Naive thymus-derived CD8-positive, alpha-beta T cell (primary cell): ENCODE results near the gene GART. TPM values are rescaled to one million over a fixed set of nuclear protein-coding genes. Genes with fewer than 3 reads are reported as not detected.
"Not testable (repeated sequence)": the region's sequence is repeated elsewhere in the genome, so short reads cannot be mapped to it uniquely, and the experiment has no call there.

Experiments used
- ATAC-seq, 2 donors: fragments of 150-1000 bp; cut with Tn5 transposase in 1 of 2; sonication (Bioruptor Pico), chemical (Tn5 transposase) in 1 of 2; 1 replicate in 1 of 2; 2 replicates in 1 of 2; pipeline ENCODE4 v1.10.0; 2021; ENCODE audit warnings: mild to moderate bottlenecking in 2 of 2, moderate library complexity in 2 of 2
- POLR2A ChIA-PET: fragments of 350-600 bp; sonication (Branson Sonifier 250); formaldehyde crosslinking; loops from one replicate; lab custom pipeline; 2021; ENCODE audit warnings: antibody characterized with exemption; lab: Charles Lee
- DNase-seq, 10 donors: peaks; one replicate each; pipeline versions ENCODE4 v3.0.0 to v3.0.0-alpha.2; 2020 to 2022
- H3K27ac Mint-ChIP-seq, 10 donors: one replicate each; pipeline ENCODE4 v1.8.0; 2020 to 2022; ENCODE audit warnings: mild to moderate bottlenecking in 10 of 10, mixed read lengths in 10 of 10, moderate library complexity in 4 of 10, inconsistent platforms in 1 of 10
- H3K27me3 Mint-ChIP-seq, 5 donors: one replicate each; pipeline ENCODE4 v1.8.0; 2021 to 2022; ENCODE audit warnings: mixed read lengths in 5 of 5
- H3K36me3 Mint-ChIP-seq, 3 donors: one replicate each; pipeline ENCODE4 v1.8.0; 2020 to 2022; ENCODE audit warnings: mixed read lengths in 3 of 3, mild to moderate bottlenecking in 2 of 3, inconsistent platforms in 1 of 3
- H3K4me1 Mint-ChIP-seq, 4 donors: one replicate each; pipeline ENCODE4 v1.8.0; 2021 to 2022; ENCODE audit warnings: mixed read lengths in 4 of 4
- H3K4me3 Mint-ChIP-seq, 10 donors: one replicate each; pipeline ENCODE4 v1.8.0; 2020 to 2022; ENCODE audit warnings: mild to moderate bottlenecking in 10 of 10, mixed read lengths in 10 of 10, moderate library complexity in 6 of 10, inconsistent platforms in 1 of 10
- H3K9me3 Mint-ChIP-seq, 9 donors: one replicate each; pipeline ENCODE4 v1.8.0; 2020 to 2022; ENCODE audit warnings: mixed read lengths in 9 of 9, mild to moderate bottlenecking in 3 of 9, inconsistent platforms in 1 of 9, moderate library complexity in 1 of 9
- polyA plus RNA-seq, 3 donors: library from polyadenylated mRNA; unstranded; fragments of 300-500 nt; fragmentation: Illumina TruSeq; gene quantifications; one replicate each; pipeline ENCODE4 v1.2.3, GENCODE V29; 2021
- total RNA-seq, 8 experiments: library from RNA in 2 of 8; stranded (reverse) in 2 of 8; gene quantifications; one replicate each; pipeline ENCODE4 v1.2.3 and lab custom pipeline; 2021 to 2026

GART gene
- total RNA-seq, result 10 to 100 TPM; 91.6 to 91.8 TPM
- polyA plus RNA-seq, result 10 to 100 TPM; 40.2 to 54.4 (median 43.8) TPM
- total RNA-seq (lab: John Stamatoyannopoulos, UW), result 53.7 to 287 (median 98.6) reads per million in 6 experiments

- ATAC-seq, result peak; percentile 55 to 59
- POLR2A ChIA-PET, result interaction anchor here (0.6 to 4.3 kb wide), 18 partner anchors 9 to 771 kb away, joined by 3 to 82 read pairs (median 3); partner anchors contain the start of genes DNAJC28, DONSON, IFNAR1 and PAXBP1
- Mint-ChIP-seq H3K27me3 (peaks cover 0 to 2% (median 0%) of the 10 kb centered on the region in 5 donors), H3K4me3 (peak within 1 kb of the TSS; percentile 92 to 100 (median 99)), H3K9me3 (no peaks in the 10 kb centered on the region), H3K4me1 (peaks cover 22 to 54% (median 52%) of the 10 kb centered on the region in 4 donors), H3K36me3 (peaks cover 13 to 35% (median 18%) of the 10 kb centered on the region in 3 donors), H3K27ac (peak within 1 kb of the TSS; percentile 99 to 100 (median 100))
- DNase-seq, result peak; percentile 72 to 89 (median 80)
These were observed at the start of gene GART for GRCh38 chr21:33541756-33542639. TSS of gene GART (minus strand) at chr21:33542117. CDS start at chr21:33539315, 2,802 bp downstream.

GRCh38 chr21:33588485-33589335, 46.8 kb upstream of the GART start, which contains the start of gene DONSON:
TSS of gene DONSON (minus strand) at chr21:33588684. CDS start at chr21:33588641, 43 bp downstream.
- Mint-ChIP-seq H3K27me3 (no peaks in the 10 kb centered on the region), H3K9me3 (no peaks in the 10 kb centered on the region), H3K4me1 (peaks cover 10 to 16% (median 14%) of the 10 kb centered on the region in 4 donors), H3K4me3 (peak within 1 kb of the TSS; percentile 89 to 97 (median 94)), H3K36me3 (peaks cover 0 to 3% (median 2%) of the 10 kb centered on the region in 3 donors), H3K27ac (peak within 1 kb of the TSS; percentile 59 to 96 (median 92))
- ATAC-seq, result peak; percentile 92
- peak; percentile 74 to 95 (median 88) for DNase-seq
- POLR2A ChIA-PET, result interaction anchor here (0.5 to 2.5 kb wide), 19 partner anchors 8 to 1019 kb away, joined by 3 to 42 read pairs (median 4); partner anchors contain the start of genes CRYZL1, DNAJC28, GART and ITSN1

- H3K4me3 Mint-ChIP-seq, result peak overlapping the region; percentile 78 to 91 (median 86)
- POLR2A ChIA-PET, result interaction anchor here (0.6 to 2.5 kb wide), 16 partner anchors 7 to 1019 kb away, joined by 3 to 42 read pairs (median 5); partner anchors contain the start of genes CRYZL1, DNAJC28, GART and ITSN1
- no peaks in the 10 kb centered on the region for H3K27me3 Mint-ChIP-seq
- peak; percentile 19 to 21 for ATAC-seq
- DNase-seq, result peak in 1 of 10 donors; percentile 2
- H3K9me3 Mint-ChIP-seq, result no peaks in the 10 kb centered on the region
- no peaks in the 10 kb centered on the region for H3K36me3 Mint-ChIP-seq
- H3K4me1 Mint-ChIP-seq, result peaks cover 10 to 16% (median 14%) of the 10 kb centered on the region in 4 donors
- peak overlapping the region in 9 of 10 donors; percentile 43 to 91 (median 75) for H3K27ac Mint-ChIP-seq
These were observed 46.0 kb upstream of the GART start for GRCh38 chr21:33587792-33588484.

- ATAC-seq, result no peak
- H3K9me3 Mint-ChIP-seq, result no peaks in the 10 kb centered on the region
- POLR2A ChIA-PET, result interaction anchor here (0.9 kb wide), 1 partner anchor 44 kb away, joined by 3 read pairs; the partner anchor contains the start of gene SON
- peaks cover 0 to 5% (median 0%) of the 10 kb centered on the region in 3 donors for H3K36me3 Mint-ChIP-seq
- no peaks in the 10 kb centered on the region for H3K27me3 Mint-ChIP-seq
- no peak for DNase-seq
- H3K4me3 Mint-ChIP-seq, result peak overlapping the region in 9 of 10 donors; percentile 42 to 89 (median 54)
- peak overlapping the region in 4 of 10 donors; percentile 18 to 60 (median 30) for H3K27ac Mint-ChIP-seq
- peaks cover 10 to 16% (median 14%) of the 10 kb centered on the region in 4 donors for H3K4me1 Mint-ChIP-seq
These were observed 45.0 kb upstream of the GART start for GRCh38 chr21:33586927-33587326.

- Mint-ChIP-seq H3K4me3 (no peak overlapping the region), H3K27ac (no peak overlapping the region), H3K27me3 (no peaks in the 10 kb centered on the region), H3K9me3 (no peaks in the 10 kb centered on the region), H3K4me1 (peaks cover 10 to 15% (median 13%) of the 10 kb centered on the region in 4 donors), H3K36me3 (peaks cover 0 to 6% (median 0%) of the 10 kb centered on the region in 3 donors)
- POLR2A ChIA-PET, result interaction anchor here (1.0 to 2.2 kb wide), 2 partner anchors 10 to 42 kb away, joined by 3 to 14 read pairs; partner anchors contain the start of genes GART and SON
- ATAC-seq (no peak), DNase-seq (no peak)
These were observed 42.5 kb upstream of the GART start for GRCh38 chr21:33584455-33584854.

- POLR2A ChIA-PET, result interaction anchor here (2.5 kb wide), 1 partner anchor 9 kb away, joined by 11 read pairs; the partner anchor contains the start of gene DONSON
- DNase-seq, result no peak
- no peak overlapping the region for H3K4me3 Mint-ChIP-seq
- H3K4me1 Mint-ChIP-seq, result peaks cover 0 to 4% (median 1%) of the 10 kb centered on the region in 4 donors
- no peaks in the 10 kb centered on the region for H3K27me3 Mint-ChIP-seq
- peak overlapping the region in 6 of 10 donors; percentile 28 to 67 (median 49) for H3K27ac Mint-ChIP-seq
- no peak for ATAC-seq
- H3K9me3 Mint-ChIP-seq, result no peaks in the 10 kb centered on the region
- H3K36me3 Mint-ChIP-seq, result peaks cover 0 to 50% (median 2%) of the 10 kb centered on the region in 3 donors
These were observed 37.1 kb upstream of the GART start for GRCh38 chr21:33578959-33579542.

GRCh38 chr21:33578214-33578613, 36.3 kb upstream of the GART start:
- Mint-ChIP-seq H3K27me3 (no peaks in the 10 kb centered on the region), H3K36me3 (peaks cover 0 to 57% (median 2%) of the 10 kb centered on the region in 3 donors), H3K27ac (peak overlapping the region in 1 of 10 donors; percentile 35), H3K4me1 (peaks cover under 1 to 4% (median 2%) of the 10 kb centered on the region in 4 donors), H3K9me3 (no peaks in the 10 kb centered on the region), H3K4me3 (no peak overlapping the region)
- ATAC-seq, result no peak
- POLR2A ChIA-PET, result interaction anchor here (2.5 kb wide), 1 partner anchor 10 kb away, joined by 11 read pairs; the partner anchor contains the start of gene DONSON
- no peak for DNase-seq

- H3K4me1 Mint-ChIP-seq, H3K9me3 Mint-ChIP-seq, DNase-seq, POLR2A ChIA-PET, H3K4me3 Mint-ChIP-seq, ATAC-seq, H3K27me3 Mint-ChIP-seq: not testable (repeated sequence)
- H3K27ac Mint-ChIP-seq, result peak overlapping the region in 4 of 10 donors; percentile 12 to 45 (median 30)
- H3K36me3 Mint-ChIP-seq, result peaks cover 0 to 66% (median 2%) of the 10 kb centered on the region in 3 donors
These were observed 34.8 kb upstream of the GART start for GRCh38 chr21:33576741-33577141.

- no peak for ATAC-seq
- H3K4me3 Mint-ChIP-seq, result no peak overlapping the region
These were observed 30.4 kb upstream of the GART start for GRCh38 chr21:33572350-33572749.

GRCh38 chr21:33569991-33570390, 28.1 kb upstream of the GART start:
- peaks cover 12 to 25% (median 19%) of the 10 kb centered on the region in 4 donors for H3K4me1 Mint-ChIP-seq
- no peak for DNase-seq
- peak overlapping the region in 9 of 10 donors; percentile 55 to 90 (median 75) for H3K27ac Mint-ChIP-seq
- peaks cover 0 to 81% (median 2%) of the 10 kb centered on the region in 3 donors for H3K36me3 Mint-ChIP-seq
- H3K9me3 Mint-ChIP-seq, result no peaks in the 10 kb centered on the region
- no peak overlapping the region for H3K4me3 Mint-ChIP-seq
- POLR2A ChIA-PET, result interaction anchor here (1.2 kb wide), 1 partner anchor 26 kb away, joined by 4 read pairs; no protein-coding TSS in a partner anchor
- H3K27me3 Mint-ChIP-seq, result no peaks in the 10 kb centered on the region
- ATAC-seq, result no peak

More at GRCh38 chr21:33572350-33572749, 30.4 kb upstream of the GART start:
- peaks cover 0 to 91% (median 2%) of the 10 kb centered on the region in 3 donors for H3K36me3 Mint-ChIP-seq
- H3K27ac Mint-ChIP-seq, result peak overlapping the region in 9 of 10 donors; percentile 9 to 79 (median 62)
- DNase-seq, result no peak
- peaks cover 11 to 20% (median 15%) of the 10 kb centered on the region in 4 donors for H3K4me1 Mint-ChIP-seq
- no peaks in the 10 kb centered on the region for H3K9me3 Mint-ChIP-seq
- no peaks in the 10 kb centered on the region for H3K27me3 Mint-ChIP-seq
- POLR2A ChIA-PET, result interaction anchor here (0.6 to 1.0 kb wide), 2 partner anchors 81 to 1180 kb away, joined by 3 read pairs; partner anchors contain the start of gene DNAJC28
